ENCODE measurements around the gene CCL7.

Gene CCL7

DNA sequence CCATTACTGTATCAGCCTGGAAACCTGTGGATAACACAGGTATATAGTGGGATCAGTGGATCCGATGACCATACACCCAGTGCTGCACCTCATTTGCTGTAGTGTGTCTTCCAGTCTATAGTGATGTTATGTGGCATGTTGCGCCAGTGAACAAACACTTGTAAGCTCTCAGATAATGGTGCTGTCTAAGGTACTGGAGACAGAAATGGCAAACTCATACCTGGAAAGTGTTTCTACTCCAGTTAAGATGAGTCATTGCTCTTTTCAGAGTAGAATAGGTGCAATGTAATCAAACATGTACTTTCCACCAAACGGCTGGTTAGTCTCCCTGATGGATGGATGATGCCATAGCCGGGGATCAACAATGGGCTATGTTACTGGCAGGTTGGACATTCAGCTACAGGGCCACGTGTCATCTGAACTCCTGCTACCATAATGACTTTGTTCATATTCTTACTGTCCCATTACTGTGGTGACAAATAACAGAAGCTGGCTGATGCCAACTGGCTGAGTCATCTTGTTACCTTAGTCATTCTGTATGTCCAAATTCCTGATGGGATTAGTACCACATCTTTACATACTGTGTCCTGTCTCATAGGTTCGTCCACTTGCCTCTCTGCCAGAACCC lies 21.8 kb downstream of the CCL7 start:
- no peak for DNase-seq

- no peak for DNase-seq
Measured at GRCh38 chr17:34299027-34299426, 29.0 kb downstream of the CCL7 start.

DNA sequence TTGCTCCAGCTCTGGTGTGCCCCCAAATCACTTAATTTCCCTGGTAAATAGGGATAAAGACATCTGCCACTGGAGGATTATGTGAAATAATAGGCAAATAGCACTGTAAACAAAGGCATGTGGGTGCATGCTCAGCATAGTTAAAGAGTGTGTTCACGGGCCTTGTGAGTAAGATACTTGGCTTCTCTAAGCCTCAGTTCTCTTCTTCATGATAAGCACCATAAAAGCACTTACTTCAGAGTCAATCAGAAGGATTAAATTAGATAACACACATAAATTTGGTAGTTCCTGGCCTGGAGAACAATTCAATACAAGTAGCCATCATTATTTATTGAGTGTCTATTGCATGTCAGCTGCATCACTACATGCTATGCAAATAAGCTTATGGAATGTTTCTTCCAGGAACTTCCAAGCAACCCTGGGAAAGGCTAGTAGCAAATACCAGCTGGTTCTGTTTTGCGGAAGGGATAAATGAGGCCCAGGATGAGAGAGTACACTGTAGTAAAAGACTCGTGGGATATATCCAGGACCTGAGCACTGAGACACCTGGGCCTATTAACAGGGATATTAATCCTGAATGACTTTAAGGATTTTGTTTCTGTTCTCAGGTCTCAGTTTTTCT lies 30.0 kb downstream of the CCL7 start:
- DNase-seq, result no peak

- DNase-seq, result no peak
Measured at GRCh38 chr17:34300652-34301370, 30.8 kb downstream of the CCL7 start.

GRCh38 chr17:34301986-34302385 lies 32.0 kb downstream of the CCL7 start:
- no peak for DNase-seq

- DNase-seq, result no peak
Measured at GRCh38 chr17:34302636-34303035, 32.6 kb downstream of the CCL7 start.

DNA sequence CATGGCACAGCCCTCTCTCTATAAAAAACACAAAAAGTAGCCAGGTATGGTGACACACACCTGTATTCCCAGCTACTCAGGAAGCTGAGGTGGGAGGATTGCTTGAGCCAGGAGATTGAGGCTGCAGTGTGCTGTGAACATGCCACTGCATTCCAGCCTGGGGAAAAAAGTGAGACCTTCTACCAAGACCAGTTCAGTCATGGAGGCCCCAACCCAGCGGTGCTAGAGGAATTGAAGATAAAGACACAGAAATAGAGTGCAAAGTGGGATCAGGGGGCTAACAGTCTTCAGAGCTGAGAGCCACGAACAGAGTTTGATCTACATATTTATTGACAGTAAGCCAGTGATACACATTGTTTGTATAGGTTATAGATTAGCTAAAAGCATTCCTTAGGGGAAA lies 33.6 kb downstream of the CCL7 start:
- no peak for DNase-seq

DNA sequence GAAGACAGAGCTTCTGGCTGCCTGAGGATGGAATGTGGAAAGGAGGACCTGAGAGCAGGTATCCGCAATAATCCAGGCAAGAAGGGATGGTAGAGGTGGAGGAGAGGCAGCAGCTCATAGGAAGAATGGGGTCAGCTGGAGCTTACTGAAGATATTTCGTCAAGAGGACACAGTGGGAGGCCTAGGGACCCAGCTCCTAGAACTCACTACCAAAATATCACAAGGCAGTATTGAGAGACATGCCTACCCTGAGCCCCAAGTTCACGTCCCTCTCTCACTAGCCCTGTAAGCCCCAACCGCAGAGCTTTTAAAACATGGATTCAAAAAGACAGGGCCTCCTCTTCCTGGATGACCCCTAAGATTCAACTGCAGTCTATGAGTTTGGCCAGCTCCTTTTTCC lies 35.0 kb downstream of the CCL7 start:
- no peak for DNase-seq

DNA sequence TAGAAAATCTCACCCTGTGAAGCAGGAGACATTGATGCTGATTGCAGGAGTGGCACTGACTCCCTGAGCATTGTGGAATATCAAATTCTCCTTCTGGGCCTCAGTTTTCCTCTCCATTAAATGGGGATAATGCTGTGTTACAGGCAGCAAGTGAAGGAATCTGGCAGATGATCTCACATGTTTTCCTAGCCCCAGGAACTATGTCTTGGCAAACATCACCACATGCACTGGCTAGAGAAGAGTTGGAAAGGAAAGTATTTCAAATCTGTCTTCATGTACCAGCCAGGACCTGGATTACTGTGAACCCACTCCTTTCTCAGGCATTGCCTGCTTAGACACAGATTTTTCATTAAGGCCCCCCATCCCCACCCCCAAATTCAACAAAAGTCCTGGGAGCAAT lies 35.6 kb downstream of the CCL7 start:
- no peak for DNase-seq

- no peak for DNase-seq
Measured at GRCh38 chr17:34306466-34306865, 36.4 kb downstream of the CCL7 start.

GRCh38 chr17:34307110-34307509 lies 37.1 kb downstream of the CCL7 start:
- no peak for DNase-seq

GRCh38 chr17:34308371-34308770 lies 38.4 kb downstream of the CCL7 start:
- no peak for DNase-seq

- no peak for DNase-seq
Measured at GRCh38 chr17:34311291-34311690, 41.3 kb downstream of the CCL7 start.

GRCh38 chr17:34312080-34312479 lies 42.1 kb downstream of the CCL7 start:
- no peak for DNase-seq

GRCh38 chr17:34313164-34313563 lies 43.1 kb downstream of the CCL7 start:
- DNase-seq, result no peak

- DNase-seq, result no peak
Measured at GRCh38 chr17:34314279-34314678, 44.3 kb downstream of the CCL7 start.

DNA sequence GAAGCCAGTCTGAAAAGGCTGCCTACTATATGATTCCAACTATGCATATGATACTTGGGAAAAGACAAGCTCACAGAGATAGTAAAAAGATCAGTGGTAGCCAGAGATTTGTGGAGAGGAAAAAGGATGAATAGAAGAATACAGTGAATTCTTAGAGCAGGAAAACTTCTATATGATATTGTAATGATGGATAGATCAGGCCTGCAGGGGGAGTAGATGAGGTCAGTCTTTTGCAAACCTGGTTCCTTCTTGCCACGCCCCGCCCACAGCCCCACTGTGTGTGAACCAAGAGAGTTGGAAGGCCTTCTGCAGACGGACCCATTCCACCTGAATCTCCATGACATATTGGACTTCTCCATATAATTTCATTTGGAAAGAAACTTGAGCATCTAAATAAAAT lies 48.5 kb downstream of the CCL7 start:
- DNase-seq, result no peak

GRCh38 chr17:34319039-34319483 lies 49.0 kb downstream of the CCL7 start, which contains the start of gene CCL8:
Gene CCL8 (plus strand): TSS chr17:34319435. CDS start chr17:34319502, 67 bp downstream.
- DNase-seq, result no peak
